CD14-positive monocyte (primary cell): ENCODE measurements around the gene ORC1. TPM values are rescaled to one million over a fixed set of nuclear protein-coding genes. Genes with fewer than 3 reads are reported as not detected.

Source experiments
- DNase-seq, 3 donors: peaks; one replicate each; pipeline ENCODE4 v3.0.0-alpha.2; 2011 to 2022
- H2AFZ ChIP-seq: 2 replicates; pipeline ENCODE4 v1.6.0; 2012; ENCODE audit warnings: mild to moderate bottlenecking, low read depth, low read length, inconsistent platforms; ENCODE audit not compliant: insufficient read depth, poor library complexity, severe bottlenecking
- H3K27ac ChIP-seq, 2 donors: 1 replicate in 1 of 2; 2 replicates in 1 of 2; pipeline ENCODE4 v1.5.1; 2012 to 2013; ENCODE audit warnings: low read length in 2 of 2, control low read depth in 1 of 2, inconsistent platforms in 1 of 2, low read depth in 1 of 2, mild to moderate bottlenecking in 1 of 2
- H3K27me3 ChIP-seq, 2 donors: one replicate each; pipeline versions ENCODE4 v1.6.0 to v1.6.1; 2011 to 2013; ENCODE audit warnings: low read length in 2 of 2; ENCODE audit not compliant: control insufficient read depth in 2 of 2, insufficient read depth in 2 of 2
- H3K36me3 ChIP-seq, 2 donors: replicated peaks in 1 of 2; 1 replicate in 1 of 2; 2 replicates in 1 of 2; pipeline versions ENCODE4 v1.5.1 to v1.6.1; 2012 to 2013; ENCODE audit warnings: low read length in 2 of 2, control low read depth in 1 of 2, inconsistent platforms in 1 of 2, mild to moderate bottlenecking in 1 of 2; ENCODE audit not compliant: insufficient read depth in 2 of 2, control insufficient read depth in 1 of 2
- H3K4me1 ChIP-seq, 2 donors: 1 replicate in 1 of 2; 2 replicates in 1 of 2; pipeline versions ENCODE4 v1.5.1 to v1.6.1; 2012 to 2013; ENCODE audit warnings: low read length in 2 of 2, control low read depth in 1 of 2, inconsistent platforms in 1 of 2, mild to moderate bottlenecking in 1 of 2, moderate library complexity in 1 of 2; ENCODE audit not compliant: insufficient read depth in 2 of 2, control insufficient read depth in 1 of 2
- H3K4me2 ChIP-seq: replicated peaks from 2 replicates; pipeline ENCODE3; 2012; ENCODE audit warnings: low read length, moderate library complexity, mild to moderate bottlenecking; ENCODE audit not compliant: poor library complexity, severe bottlenecking; ENCODE audit errors: extremely low read depth
- H3K4me3 ChIP-seq, 3 experiments: fragments of 200-600 bp in 1 of 3; sonication (generic) in 1 of 3; replicated peaks in 1 of 3; 1 replicate in 2 of 3; 2 replicates in 1 of 3; pipeline ENCODE4 v1.5.1; 2011 to 2013; ENCODE audit warnings: low read length in 3 of 3, mild to moderate bottlenecking in 3 of 3, control low read depth in 2 of 3, low read depth in 2 of 3, inconsistent platforms in 1 of 3, moderate library complexity in 1 of 3
- H3K79me2 ChIP-seq: 2 replicates; pipeline ENCODE4 v1.6.0; 2012; ENCODE audit warnings: mild to moderate bottlenecking, control low read depth, inconsistent platforms, low read length, moderate library complexity; ENCODE audit not compliant: insufficient read depth
- H3K9ac ChIP-seq: 2 replicates; pipeline ENCODE4 v1.6.0; 2017; ENCODE audit warnings: low read length, mild to moderate bottlenecking; ENCODE audit not compliant: insufficient read depth, poor library complexity, severe bottlenecking
- H3K9me3 ChIP-seq, 2 donors: replicated peaks in 1 of 2; 1 replicate in 1 of 2; 2 replicates in 1 of 2; pipeline versions ENCODE4 v1.5.1 to v1.6.1; 2012 to 2013; ENCODE audit warnings: low read length in 2 of 2, control low read depth in 1 of 2; ENCODE audit not compliant: control insufficient read depth in 1 of 2, insufficient read depth in 1 of 2
- H4K20me1 ChIP-seq: 2 replicates; pipeline ENCODE4 v1.6.0; 2012; ENCODE audit warnings: mild to moderate bottlenecking, low read length, control low read depth, moderate library complexity; ENCODE audit not compliant: insufficient read depth
- H3K27ac Mint-ChIP-seq, 7 donors: one replicate each; pipeline ENCODE4 v1.8.0; 2020; ENCODE audit warnings: mild to moderate bottlenecking in 7 of 7, mixed read lengths in 7 of 7, moderate library complexity in 6 of 7, inconsistent platforms in 2 of 7
- H3K27me3 Mint-ChIP-seq, 3 donors: one replicate each; pipeline ENCODE4 v1.8.0; 2021 to 2022; ENCODE audit warnings: low read depth in 3 of 3, mild to moderate bottlenecking in 3 of 3, mixed read lengths in 3 of 3, moderate library complexity in 3 of 3, inconsistent platforms in 1 of 3
- H3K36me3 Mint-ChIP-seq, 2 donors: one replicate each; pipeline ENCODE4 v1.8.0; 2020; ENCODE audit warnings: mixed read lengths in 2 of 2, inconsistent platforms in 1 of 2, mild to moderate bottlenecking in 1 of 2
- H3K4me1 Mint-ChIP-seq: one replicate; pipeline ENCODE4 v1.8.0; 2020; ENCODE audit warnings: mild to moderate bottlenecking, mixed read lengths
- H3K4me3 Mint-ChIP-seq, 2 donors: one replicate each; pipeline ENCODE4 v1.8.0; 2020; ENCODE audit warnings: mild to moderate bottlenecking in 2 of 2, mixed read lengths in 2 of 2, moderate library complexity in 1 of 2
- H3K9me3 Mint-ChIP-seq, 7 donors: one replicate each; pipeline ENCODE4 v1.8.0; 2020 to 2022; ENCODE audit warnings: mixed read lengths in 7 of 7, mild to moderate bottlenecking in 6 of 7, moderate library complexity in 6 of 7, inconsistent platforms in 2 of 7
- CTCF ChIP-seq: fragments of 200-600 bp; IDR thresholded peaks from one replicate; pipeline ENCODE4 v1.8.0; 2022; ENCODE audit warnings: antibody characterized with exemption, mild to moderate bottlenecking
- WGBS: methylation state at CpG from one replicate; pipeline ENCODE4 v1.1.5; 2013; ENCODE audit warnings: missing lambda C conversion rate; ENCODE audit not compliant: insufficient coverage; 5-methylcytosine and 5-hydroxymethylcytosine counted together
- intact Hi-C, 2 donors: fragments of 100-400 bp; cut with micrococcal nuclease; formaldehyde crosslinking; loops; one replicate each; pipeline versions ENCODE4 v1.15.0 to v1.15.1; 2023
- polyA plus RNA-seq, 3 donors: library from polyadenylated mRNA; depleted of rRNA in 1 of 3; unstranded in 2 of 3; stranded (reverse) in 1 of 3; fragments of 300-500 nt in 2 of 3; fragments of >200 nt in 1 of 3; fragmentation: Illumina TruSeq in 2 of 3; gene quantifications; 1 replicate in 2 of 3; 2 replicates in 1 of 3; pipeline ENCODE4 v1.2.3, GENCODE V29; 2012 to 2021

The ORC1 gene
- polyA plus RNA-seq, 3 donors = 0.12 to 0.27 TPM; not detected in 1

- no peak overlapping the region for H3K4me3 ChIP-seq
- peaks cover 0 to 2% (median 0%) of the 10 kb centered on the region in 3 donors for H3K27me3 Mint-ChIP-seq
- no peak for DNase-seq
- 100% methylated on average over 6 of the region's 7 CpGs for WGBS
- no peaks in the 10 kb centered on the region for H3K9me3 ChIP-seq
- H2AFZ ChIP-seq = no peak overlapping the region
- intact Hi-C loops = no loop called here
- peaks cover 0 to 2% (median 0%) of the 10 kb centered on the region in 7 donors for H3K9me3 Mint-ChIP-seq
- H3K79me2 ChIP-seq = peaks cover 29% of the 10 kb centered on the region
- peaks cover 13% of the 10 kb centered on the region for H4K20me1 ChIP-seq
- no peak for TF ChIP-seq CTCF
- no peaks in the 10 kb centered on the region for H3K27me3 ChIP-seq
- H3K9ac ChIP-seq = no peak overlapping the region
- H3K36me3 Mint-ChIP-seq = peaks cover 71 to 82% of the 10 kb centered on the region in 2 donors
- H3K4me3 Mint-ChIP-seq = no peak overlapping the region
- H3K27ac Mint-ChIP-seq = peak overlapping the region in 2 of 7 donors; percentile 38 to 64
- H3K36me3 ChIP-seq = peaks cover 72 to 84% of the 10 kb centered on the region in 2 donors
- no peak overlapping the region for H3K27ac ChIP-seq
- no peak overlapping the region for H3K4me2 ChIP-seq
- H3K4me1 ChIP-seq = peaks cover 13 to 15% of the 10 kb centered on the region in 2 donors
- peaks cover 15% of the 10 kb centered on the region for H3K4me1 Mint-ChIP-seq
Measured at GRCh38 chr1:52360595-52360968, 43.6 kb downstream of the ORC1 start.

- Histone ChIP-seq H3K9ac (no peak overlapping the region), H3K4me1 (peaks cover 7 to 8% of the 10 kb centered on the region in 2 donors), H3K9me3 (no peaks in the 10 kb centered on the region), H4K20me1 (peaks cover 12% of the 10 kb centered on the region), H3K4me2 (no peak overlapping the region), H3K36me3 (peaks cover 78 to 91% of the 10 kb centered on the region in 2 donors), H3K27ac (no peak overlapping the region), H3K4me3 (no peak overlapping the region), H2AFZ (no peak overlapping the region), H3K27me3 (no peaks in the 10 kb centered on the region), H3K79me2 (peaks cover 22% of the 10 kb centered on the region)
- peaks cover 0 to 2% (median 0%) of the 10 kb centered on the region in 7 donors for H3K9me3 Mint-ChIP-seq
- peaks cover 9% of the 10 kb centered on the region for H3K4me1 Mint-ChIP-seq
- intact Hi-C loops = no loop called here
- H3K27ac Mint-ChIP-seq = peak overlapping the region in 3 of 7 donors; percentile 38 to 58 (median 54)
- WGBS = 99% methylated on average over 17 of the region's 24 CpGs
- no peak overlapping the region for H3K4me3 Mint-ChIP-seq
- H3K27me3 Mint-ChIP-seq = peaks cover 0 to 2% (median 0%) of the 10 kb centered on the region in 3 donors
- DNase-seq = no peak
- TF ChIP-seq CTCF = no peak
- peaks cover 77 to 88% of the 10 kb centered on the region in 2 donors for H3K36me3 Mint-ChIP-seq
Measured at GRCh38 chr1:52359676-52360594, 44.3 kb downstream of the ORC1 start.
